LoVo (cell line): ENCODE measurements around the gene LRRC8D.
"Not testable (repeated sequence)": the region's sequence is repeated elsewhere in the genome, so short reads cannot be mapped to it uniquely, and the experiment has no call there.

Experiments used
- DNase-seq: peaks from one replicate; pipeline ENCODE4 v3.0.0-alpha.2; 2016; ENCODE audit warnings: low spot score

The LRRC8D gene

DNA sequence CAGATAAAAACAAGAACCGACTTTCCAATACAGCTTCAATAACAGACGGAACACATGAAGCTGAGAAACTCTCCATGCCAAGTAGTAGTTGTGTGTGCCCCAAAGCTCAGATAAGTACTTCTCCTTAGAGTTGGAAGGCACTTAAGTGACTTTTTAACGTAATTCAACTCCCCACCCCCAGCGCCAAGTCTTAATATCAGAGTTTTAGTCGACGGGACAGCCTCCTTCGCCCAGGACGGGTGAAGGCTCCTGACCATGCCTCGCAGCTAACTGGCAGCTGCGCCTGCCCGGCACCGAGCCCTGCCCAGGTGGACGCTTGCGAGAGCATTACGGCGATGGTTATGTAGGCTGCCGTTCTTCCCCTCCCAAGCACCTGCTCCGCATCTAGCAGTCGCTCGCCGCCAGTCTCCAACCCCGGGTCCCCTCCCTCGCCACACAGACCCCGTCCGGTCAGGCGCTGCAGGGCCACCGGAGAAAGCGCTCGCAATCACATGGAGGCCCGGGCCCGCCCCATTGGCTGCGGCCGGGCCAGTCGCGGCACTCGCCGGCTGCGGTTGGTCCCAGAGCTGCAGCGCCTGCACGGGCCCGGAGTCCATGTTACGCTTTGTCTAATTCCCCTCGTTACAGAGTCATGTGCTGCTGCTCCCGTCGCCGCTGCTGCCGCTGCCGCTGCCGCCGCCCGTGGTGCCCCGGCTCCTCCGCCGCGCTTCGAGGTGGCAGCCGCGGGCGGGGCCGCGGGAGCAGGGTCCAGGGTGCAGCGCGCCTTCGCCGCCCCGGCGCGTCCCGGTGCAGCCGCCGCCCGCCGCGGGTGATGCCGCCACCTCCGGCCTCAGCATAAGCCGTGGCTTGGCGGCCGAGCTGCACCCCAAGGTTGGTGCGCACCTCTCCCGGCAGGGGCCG lies at the start of gene LRRC8D:
LRRC8D (plus strand) TSS at position 611 of the 900 bp plus-strand sequence. CDS start 112,037 bp downstream, outside the sequence.
- DNase-seq: peak; percentile 90

DNA sequence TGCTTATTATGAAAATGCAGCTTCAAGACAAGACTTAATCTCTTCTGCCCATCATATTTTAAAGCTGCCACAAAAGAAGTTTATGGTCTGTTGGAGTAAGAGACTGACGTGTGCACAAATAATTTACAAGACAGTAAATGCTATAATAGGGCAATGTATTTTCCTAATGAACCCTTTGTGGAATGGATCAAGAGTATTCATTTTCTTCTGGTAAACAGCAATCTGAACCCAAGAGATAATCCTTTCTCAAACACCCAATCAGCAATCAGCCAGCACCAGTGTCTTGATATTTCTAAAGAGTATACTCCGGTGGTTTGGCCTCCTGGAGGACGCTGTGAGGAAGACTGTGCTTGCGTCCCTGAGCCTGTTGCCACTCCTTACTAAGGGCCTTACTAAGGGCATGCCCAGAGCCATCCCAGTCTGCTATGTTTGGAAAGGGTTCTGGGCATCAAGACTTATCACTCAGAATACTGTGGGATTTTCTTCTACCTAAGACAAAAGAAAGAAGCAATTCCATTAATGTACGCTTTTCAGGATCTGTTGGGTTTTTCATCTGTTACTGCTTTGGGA lies 48.8 kb upstream of the LRRC8D start:
- DNase-seq: no peak

DNA sequence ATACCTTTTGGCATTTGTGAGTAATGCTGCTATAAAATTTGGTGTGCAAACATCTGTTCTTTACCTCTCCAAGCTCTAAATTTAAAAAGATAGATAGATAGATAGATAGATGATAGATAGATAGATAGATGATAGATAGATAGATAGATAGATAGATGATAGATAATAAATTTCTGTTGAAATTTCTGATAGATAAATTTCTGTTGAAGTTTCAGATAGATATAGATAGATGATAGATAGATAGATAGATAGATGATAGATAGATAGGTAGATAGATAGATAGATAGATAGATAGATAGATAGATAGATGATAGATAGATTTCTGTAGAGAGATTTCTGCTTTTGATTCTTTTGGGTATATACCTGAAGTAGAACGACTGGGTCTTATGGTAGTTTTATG lies 44.7 kb upstream of the LRRC8D start:
- not testable (repeated sequence) for DNase-seq

DNA sequence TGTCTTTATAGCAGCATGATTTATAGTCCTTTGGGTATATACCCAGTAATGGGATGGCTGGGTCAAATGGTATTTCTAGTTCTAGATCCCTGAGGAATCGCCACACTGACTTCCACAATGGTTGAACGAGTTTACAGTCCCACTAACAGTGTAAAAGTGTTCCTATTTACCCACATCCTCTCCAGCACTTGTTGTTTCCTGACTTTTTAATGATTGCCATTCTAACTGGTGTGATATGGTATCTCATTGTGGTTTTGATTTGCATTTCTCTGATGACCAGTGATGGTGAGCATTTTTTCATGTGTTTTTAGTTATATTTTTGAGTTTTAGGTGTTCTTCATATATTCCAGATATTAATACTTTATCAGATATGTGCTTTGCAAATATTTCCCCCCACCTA lies 43.6 kb upstream of the LRRC8D start:
- not testable (repeated sequence) for DNase-seq

DNA sequence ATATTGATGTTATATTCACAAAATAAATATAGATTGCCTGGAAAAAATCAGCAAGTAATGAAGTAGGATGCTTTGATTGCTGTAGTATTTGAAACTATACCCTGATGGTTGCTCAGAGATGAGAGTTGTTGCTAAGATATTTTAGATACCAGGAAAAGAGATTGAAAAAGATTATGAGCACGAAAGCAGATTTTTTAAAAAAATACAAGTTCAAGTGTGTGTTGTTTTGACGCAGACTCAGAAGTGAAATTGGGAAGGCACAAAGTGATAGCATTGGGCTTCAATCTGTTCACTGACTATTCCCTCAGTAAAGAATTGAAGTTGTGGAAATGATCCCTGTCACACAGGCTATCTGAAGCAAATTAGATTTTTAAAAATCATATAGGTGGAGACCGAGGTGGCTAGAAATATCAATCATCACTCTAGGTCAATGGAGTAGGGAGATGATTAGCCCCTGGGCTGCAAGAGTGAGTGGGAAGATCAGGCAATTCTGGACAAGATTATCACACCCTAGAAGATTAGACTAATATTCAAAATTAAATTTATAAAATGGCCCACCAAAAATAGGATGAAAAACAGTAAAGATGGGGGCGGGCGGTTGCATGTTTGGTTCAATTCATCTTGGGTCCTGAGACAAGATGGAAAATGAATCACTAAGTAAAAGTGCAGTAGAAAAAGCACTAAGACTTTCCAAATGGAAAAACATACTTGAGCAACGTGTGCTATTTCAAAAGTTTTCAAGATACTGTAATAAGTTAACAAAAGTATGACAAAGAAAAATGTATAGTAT lies 41.5 kb upstream of the LRRC8D start:
- no peak for DNase-seq

DNA sequence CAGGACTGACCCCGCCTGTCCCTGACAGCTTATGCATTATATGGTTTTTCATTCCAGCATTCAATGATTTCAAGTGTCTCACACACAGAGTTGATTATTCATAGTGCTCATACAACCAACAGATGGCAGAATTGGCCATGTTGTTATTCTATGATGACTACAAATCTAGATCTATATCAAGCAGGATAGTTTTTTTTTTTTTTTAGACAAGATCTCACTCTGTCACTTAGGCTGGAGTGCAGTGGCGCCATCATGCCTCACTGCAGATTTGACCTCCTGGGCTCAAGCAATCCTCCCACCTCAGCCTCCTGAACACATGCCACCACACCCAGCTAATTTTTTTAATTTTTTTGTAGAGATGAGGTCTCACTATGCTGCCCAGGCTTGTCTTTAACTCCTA lies 40.1 kb upstream of the LRRC8D start:
- DNase-seq: no peak

DNA sequence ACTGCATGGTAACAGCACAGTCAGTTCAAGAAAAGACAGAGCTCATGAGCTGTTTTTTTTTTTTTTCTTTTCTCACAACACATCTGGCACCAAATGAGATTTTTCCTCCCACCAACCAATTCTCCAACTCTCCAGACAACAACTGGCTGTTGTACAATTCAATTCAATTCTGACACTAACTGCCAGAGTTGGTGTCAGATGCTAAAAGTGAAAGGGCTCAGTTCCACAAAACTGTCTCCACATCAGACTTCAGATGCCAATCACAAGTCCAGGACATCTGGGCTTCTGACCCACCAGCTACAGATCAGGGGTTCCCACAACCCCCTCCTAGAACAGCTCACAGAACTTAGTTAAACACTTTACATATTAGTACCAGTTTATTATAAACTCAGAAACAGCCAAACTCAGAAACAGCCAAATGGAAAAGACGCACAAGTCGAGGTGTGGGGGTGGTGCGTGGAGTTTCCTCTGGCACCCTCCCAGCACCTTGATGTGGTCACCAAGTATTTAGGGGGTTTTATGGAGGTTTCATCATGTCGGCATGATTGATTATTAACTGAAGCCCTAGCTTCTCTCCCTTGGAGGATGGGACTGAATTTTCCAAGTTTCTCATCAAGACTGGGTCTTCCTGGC lies 39.2 kb upstream of the LRRC8D start:
- DNase-seq: no peak

DNA sequence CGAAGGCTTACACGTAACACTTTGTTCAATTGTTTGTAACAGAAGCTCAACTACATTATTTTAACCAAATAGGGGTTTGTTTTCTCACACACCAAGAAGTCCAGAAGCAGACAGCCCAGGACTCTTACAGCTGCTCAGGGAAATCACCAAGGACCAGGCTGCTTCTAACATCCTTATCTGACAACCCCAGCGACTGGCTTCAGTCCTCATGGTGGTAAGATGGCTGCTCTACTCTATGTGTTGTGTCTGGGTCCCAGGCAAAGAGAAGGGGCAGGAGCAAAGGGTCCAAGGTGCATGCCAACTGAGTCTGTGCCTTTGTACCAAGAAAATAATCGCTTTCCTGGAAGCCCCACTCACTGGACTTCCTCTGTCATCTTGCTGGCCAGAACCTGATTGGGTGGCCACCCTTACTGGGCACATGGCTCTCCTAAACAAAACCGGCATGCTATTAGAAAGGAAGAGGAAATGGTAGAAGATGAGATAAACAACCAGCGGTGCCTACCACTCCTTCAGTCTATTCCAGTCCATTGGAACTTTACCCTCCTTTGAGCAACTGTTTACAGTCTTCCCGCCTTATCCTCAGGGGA lies 34.1 kb upstream of the LRRC8D start:
- DNase-seq: no peak

DNA sequence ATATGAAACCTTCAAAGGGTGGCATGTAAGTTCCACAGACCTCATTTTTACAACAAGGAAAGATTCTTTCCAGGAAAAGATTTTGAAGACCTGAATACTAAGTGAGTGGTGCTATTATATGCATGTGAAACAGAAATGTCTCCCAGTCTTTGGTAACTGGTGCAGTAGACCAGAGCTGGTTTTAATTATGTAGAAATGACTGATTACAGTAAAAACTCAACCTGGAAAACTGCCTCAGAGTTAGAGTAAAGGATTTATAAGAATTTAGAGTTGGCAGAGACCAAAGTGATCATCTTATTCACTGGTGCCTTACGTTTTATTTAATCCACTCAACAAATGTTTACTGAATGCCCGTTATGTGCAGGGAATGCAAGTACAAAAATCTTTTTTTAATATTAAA lies 30.2 kb upstream of the LRRC8D start:
- no peak for DNase-seq

DNA sequence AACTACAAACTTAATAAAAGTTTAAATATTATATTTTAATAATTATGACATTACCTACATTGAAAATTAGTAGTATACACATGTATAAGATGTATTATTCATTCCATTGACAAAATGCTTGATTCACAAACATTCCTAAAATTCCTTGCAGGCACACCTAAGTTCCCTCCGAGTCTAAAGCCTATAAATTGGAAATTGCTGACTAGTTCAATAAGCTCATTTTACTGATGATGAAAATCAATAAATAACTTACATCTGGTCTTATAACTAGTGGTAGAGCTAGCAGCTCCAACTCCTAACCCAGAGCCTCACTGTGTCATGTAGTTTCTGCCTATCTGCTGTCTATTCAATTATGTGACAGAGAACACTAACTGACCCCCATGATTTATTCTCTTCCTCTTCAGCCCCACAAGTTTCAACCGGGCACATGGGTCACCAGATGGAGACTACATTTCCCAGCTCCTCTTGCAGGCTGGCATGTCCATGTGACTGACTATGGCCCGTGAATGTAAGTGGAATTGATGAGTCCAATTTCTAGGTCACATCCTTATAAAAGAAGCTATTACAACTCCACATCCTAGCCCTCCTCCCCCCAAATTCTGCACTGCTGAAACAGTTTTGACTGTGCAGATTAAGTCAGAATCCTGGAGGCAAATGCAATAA lies 29.6 kb upstream of the LRRC8D start:
- no peak for DNase-seq

DNA sequence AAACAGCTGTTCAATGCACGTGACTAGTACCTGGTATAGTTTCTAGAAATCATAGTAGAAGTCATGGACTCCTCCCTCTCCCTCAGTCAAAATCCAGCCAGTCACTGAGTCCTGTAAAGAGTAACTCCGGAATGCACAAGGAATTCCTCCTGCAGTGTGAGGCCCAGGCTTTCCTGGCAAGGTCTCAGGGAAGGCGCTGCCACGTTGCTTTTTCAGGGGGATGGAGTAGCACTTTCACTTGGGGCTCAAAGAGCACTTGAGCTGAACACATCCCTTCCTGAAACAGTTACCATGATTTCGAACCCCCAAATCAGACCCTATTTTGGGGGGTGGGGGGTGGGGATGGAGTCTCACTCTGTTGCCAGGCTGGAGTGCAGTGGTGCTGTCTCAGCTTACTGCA lies 26.4 kb upstream of the LRRC8D start:
- DNase-seq: no peak

DNA sequence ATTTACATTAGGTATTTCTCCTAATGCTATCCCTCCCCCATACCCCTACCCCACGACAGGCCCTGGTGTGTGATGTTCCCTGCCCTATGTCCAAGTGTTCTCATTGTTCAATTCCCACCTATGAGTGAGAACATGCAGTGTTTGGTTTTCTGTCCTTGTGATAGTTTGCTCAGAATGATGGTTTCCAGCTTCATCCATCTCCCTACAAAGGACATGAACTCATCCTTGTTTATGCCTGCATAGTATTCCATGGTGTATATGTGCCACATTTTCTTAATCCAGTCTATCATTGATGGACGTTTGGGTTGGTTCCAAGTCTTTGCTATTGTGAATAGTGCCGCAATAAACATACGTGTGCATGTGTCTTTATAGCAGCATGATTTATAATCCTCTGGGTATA lies 25.3 kb upstream of the LRRC8D start:
- DNase-seq: not testable (repeated sequence)

DNA sequence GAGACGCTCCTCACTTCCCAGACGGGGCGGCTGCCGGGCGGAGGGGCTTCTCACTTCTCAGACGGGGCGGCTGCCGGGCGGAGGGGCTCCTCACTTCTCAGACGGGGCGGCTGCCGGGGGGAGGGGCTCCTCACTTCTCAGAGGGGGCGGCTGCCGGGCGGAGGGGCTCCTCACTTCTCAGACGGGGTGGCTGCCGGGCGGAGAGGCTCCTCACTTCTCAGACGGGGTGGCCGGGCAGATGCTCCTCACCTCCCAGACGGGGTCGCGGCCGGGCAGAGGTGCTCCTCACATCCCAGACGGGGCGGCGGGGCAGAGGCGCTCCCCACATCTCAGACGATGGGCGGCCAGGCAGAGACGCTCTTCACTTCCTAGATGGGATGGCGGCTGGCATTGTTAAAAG lies 23.0 kb upstream of the LRRC8D start:
- DNase-seq: not testable (repeated sequence)

DNA sequence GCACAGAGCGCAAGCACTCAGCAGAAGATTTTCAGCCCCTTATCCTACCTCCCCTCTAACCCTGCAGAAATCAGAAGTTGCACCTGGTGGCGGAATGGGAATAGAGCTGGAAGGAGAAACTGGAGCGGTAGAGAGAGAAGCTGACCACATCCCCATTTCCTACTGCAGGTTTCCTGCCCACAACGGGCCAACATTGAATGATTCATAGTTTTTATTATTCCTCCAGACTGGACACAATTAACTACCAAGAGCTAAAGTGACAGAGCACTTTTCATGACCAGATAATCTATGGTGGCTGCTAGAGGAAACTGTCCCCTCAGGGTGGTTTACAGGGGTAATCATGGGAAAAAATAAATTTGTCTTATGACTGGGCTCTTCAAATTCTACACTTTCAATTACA lies 21.3 kb upstream of the LRRC8D start:
- DNase-seq: no peak

DNA sequence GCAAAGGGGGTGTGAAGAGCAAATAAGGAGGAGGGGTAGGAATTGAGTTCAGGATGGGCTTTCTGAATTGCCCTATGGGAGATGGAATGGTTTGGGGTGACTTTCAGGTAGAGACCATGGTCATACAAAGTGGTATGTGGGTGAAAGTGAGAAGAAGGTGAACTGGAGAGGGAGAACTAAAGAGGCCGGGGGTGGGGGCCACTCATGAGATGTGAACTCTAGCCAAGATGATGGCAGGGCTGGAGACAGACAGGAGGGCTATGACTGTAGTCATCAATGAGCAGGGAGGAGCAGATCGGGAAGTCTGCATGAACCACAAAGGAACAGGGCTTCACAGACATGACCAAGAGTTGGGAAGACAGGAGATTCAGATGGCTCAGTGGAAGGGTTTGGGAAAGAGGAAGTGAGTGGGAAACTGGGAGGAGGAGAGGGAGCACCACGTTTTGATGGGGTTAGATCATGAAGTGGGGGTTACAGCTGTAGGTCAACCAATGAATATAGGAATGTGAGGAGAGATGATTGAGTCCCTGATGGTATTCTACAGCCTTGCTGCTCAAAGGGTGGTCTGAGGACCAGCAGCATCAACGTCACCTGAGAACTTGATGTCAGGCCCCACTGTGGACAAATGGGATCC lies 20.7 kb upstream of the LRRC8D start:
- no peak for DNase-seq

DNA sequence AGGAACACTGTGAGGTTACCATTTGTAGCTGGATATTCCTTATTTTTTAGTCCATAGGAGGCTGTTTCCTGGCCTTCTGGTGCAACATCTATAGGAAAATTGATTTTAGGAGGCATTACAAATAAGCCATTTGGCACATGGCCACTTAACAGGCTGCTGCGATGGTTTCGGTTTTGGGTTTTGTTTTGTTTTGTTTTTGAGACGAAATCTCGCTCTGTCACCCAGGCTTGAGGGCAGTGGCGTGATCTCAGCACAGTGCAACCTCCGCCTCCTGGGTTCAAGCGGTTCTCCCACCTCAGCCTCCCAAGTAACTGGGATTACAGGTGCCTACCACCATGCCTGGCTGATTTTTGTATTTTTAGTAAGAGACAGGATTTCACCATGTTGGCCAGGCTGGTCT lies 20.1 kb upstream of the LRRC8D start:
- DNase-seq: no peak

DNA sequence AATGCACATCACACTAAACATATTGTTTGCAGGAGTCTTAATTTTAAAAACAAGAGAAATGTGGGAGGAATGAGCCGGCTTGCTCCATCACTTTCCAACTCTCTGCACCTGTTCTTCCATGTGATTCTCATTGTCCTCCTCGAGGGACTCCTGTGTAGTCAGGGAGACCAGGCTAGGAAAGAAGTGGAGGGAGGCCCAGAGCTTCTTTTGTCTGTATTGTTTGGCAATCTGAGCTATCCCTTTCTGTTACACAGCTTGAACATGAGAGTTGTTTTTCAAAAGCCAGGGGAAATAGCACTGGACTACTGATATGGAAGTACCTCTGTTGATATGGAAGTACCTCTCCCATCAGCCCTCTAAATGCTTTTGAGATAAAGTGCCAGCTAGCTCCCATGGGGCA lies 18.8 kb upstream of the LRRC8D start:
- DNase-seq: no peak

DNA sequence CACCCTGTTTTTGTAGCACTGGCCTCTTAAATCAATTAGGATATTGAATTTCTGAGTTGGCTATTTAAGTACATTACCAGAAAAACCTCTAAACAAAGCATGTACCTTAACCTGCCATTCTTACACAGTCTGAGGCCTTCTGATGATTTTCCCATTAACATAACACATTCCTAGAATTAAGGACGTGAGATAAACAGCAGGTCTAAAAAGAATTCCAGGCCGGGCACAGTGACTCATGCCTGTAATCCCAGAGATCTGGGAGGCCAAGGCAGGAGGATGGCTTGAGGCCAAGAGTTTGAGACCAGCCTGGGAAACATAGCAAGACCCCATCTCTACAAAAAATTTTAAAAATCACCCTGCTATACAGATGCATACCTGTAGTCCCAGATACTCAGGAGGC lies 18.0 kb upstream of the LRRC8D start:
- DNase-seq: no peak

DNA sequence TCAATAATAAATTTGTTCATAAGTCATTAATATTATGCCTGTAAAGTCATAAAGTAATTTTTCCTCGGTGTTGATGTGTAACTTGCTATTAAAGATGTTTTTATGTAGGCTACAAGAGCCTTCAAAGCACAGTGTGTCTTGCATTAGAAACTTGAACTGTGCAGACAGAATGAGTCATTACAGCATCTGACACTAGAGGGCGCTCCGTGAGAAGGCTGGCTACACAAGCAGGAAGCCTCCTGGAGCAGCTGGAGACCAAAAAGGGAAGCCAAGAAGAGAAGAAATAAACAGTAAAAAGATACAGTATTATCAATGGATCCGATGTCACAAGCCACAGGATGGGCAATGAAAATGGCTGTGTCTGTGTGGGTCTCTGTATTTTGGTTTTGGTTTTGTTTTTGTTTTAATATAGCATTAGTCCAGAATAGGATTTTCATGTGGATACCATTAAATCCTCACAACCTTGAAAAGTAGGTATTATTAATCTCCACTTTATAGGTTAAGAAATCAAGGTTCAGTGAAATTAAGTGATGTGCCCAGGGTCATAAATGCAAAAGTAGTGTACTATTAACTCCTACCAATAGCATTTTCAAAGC lies 16.1 kb upstream of the LRRC8D start:
- peak; percentile 76 for DNase-seq

DNA sequence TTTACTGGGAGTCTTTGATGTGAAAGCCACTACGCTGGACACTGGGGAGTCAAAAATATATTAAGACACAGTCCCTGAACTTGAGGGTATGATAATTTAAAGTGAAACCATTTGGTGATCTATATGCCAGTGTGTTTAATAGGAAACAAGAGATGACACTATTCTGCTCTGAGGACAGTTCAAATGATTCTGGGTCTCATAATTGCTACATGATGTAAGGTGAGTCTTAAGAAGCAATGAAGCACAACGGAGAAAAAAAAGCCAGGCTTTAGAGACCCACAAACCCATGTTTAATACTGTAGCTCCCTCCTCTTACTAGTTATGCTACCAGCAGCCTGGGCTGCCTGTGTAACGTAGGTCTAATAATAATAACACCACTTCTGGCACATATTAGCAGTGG lies 14.2 kb upstream of the LRRC8D start:
- no peak for DNase-seq

DNA sequence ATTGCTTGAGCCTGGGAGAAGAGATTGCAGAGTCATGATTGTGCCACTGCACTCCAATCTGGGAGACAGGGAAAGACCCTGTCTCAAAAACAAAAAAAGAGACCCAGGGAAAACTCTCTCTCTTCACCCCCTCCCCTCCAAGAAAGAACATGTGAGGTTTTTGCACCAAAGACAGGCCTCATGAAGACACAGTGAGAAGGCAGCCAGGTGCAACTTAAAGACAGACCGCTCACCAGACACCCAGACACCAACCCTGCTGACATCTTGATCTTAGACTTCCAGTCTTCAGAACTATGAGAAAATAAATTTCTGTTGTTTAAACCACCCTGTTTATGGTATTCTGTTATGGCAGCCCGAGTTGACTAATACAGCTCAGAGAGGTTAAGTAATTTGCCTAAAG lies 13.3 kb upstream of the LRRC8D start:
- DNase-seq: no peak
